ENCODE results near the gene SERPING1. TPM values are rescaled to one million over a fixed set of nuclear protein-coding genes. Genes with fewer than 3 reads are reported as not detected.

Gene SERPING1
- total and polyA plus RNA-seq, 2 donors (not counting 3 experiments of a cell fraction or from before 2014, with no cell fraction given): 0.30 TPM; not detected in 1

- FAIRE-seq: no peak
- no peak for TF ChIP-seq GATA2 (IDR thresholded peaks at IDR 0.05; ENCODE audit: insufficient read depth, insufficient read length, low read depth, low read length)
- TF ChIP-seq POLR2AphosphoS5 (IDR thresholded peaks at IDR 0.05; ENCODE audit: insufficient read depth, low read depth, low read length): no peak
- TF ChIP-seq CTCF (IDR thresholded peaks at IDR 0.05; ENCODE audit: extremely low read depth in 1 of 2, insufficient read depth in 1 of 2, low read depth in 1 of 2, low read length in 2 of 2): no peak
- no peak for TF ChIP-seq POLR2A (IDR thresholded peaks at IDR 0.05; ENCODE audit: low read depth, low read length)
- no peak for TF ChIP-seq EZH2 (IDR thresholded peaks at IDR 0.05; ENCODE audit: borderline replicate concordance, low read depth, low read length, severe bottlenecking)
- no peak for TF ChIP-seq MYC (IDR thresholded peaks at IDR 0.05; ENCODE audit: low read depth, low read length)
- no peak for TF ChIP-seq MAX (IDR thresholded peaks at IDR 0.05; ENCODE audit: insufficient read depth, insufficient read length)
- dilution Hi-C loops (cut with MboI; ENCODE audit: extremely low pct_ligation_motif_present, low sequenced_read_pairs): no loop called here
- BruUV-seq (replicated peaks): no TSS peak
- no peak overlapping the region for H3K4me2 ChIP-seq (ENCODE audit: insufficient read depth, low read length)
- H3K27me3 ChIP-seq (ENCODE audit: control insufficient read depth in 2 of 2, insufficient read depth in 2 of 2, low read length in 2 of 2): peaks cover 0 to 6% of the 10 kb centered on the region in 2 experiments
- H3K79me2 ChIP-seq (ENCODE audit: control insufficient read depth, insufficient read depth, low read length): no peaks in the 10 kb centered on the region
- POLR2A ChIA-PET: no interaction called here
- H3K36me3 ChIP-seq (ENCODE audit: control insufficient read depth in 2 of 2, extremely low read depth in 1 of 2, insufficient read depth in 2 of 2, low read length in 2 of 2): no peaks in the 10 kb centered on the region
- H4K20me1 ChIP-seq (replicated peaks; ENCODE audit: control insufficient read depth, extremely low read depth, insufficient read depth, low read length): no peaks in the 10 kb centered on the region
- intact Hi-C loops (cut with micrococcal nuclease): no loop called here
- CTCF ChIA-PET: interaction anchor here (1.4 kb wide), 1 partner anchor 43 kb away, joined by 3 read pairs; the partner anchor contains the start of gene UBE2L6
- no peaks in the 10 kb centered on the region for H3K9me1 ChIP-seq (replicated peaks; ENCODE audit: control insufficient read depth, extremely low read depth, insufficient read depth, low read length)
- H2AFZ ChIP-seq (ENCODE audit: low read depth, low read length): no peak overlapping the region
- no peak overlapping the region for H3K4me3 ChIP-seq (replicated peaks in 1 of 3; ENCODE audit: insufficient read depth in 1 of 3, low read depth in 1 of 3, low read length in 3 of 3)
- no peak overlapping the region for H3K9ac ChIP-seq (replicated peaks; ENCODE audit: extremely low read depth, insufficient read depth, low read length)
- H3K4me1 ChIP-seq (ENCODE audit: control insufficient read depth, extremely low read depth, insufficient read depth, low read length): no peaks in the 10 kb centered on the region
- DNase-seq (ENCODE audit: low read depth, low spot score): no peak
- H3K27ac ChIP-seq (ENCODE audit: insufficient read depth, low read depth, low read length): no peak overlapping the region
- no peaks in the 10 kb centered on the region for H3K9me3 ChIP-seq (replicated peaks; ENCODE audit: control insufficient read depth, insufficient read depth, low read length)
Observed at GRCh38 chr11:57610170-57610569, 12.7 kb downstream of the SERPING1 start.

Data from endothelial cell of umbilical vein (primary cell).